ENCODE results near the gene SMS. TPM values are rescaled to one million over a fixed set of nuclear protein-coding genes. Genes with fewer than 3 reads are reported as not detected.

SMS gene
- polyA plus RNA-seq, 3 donors, result 132 to 156 (median 150) TPM

DNA sequence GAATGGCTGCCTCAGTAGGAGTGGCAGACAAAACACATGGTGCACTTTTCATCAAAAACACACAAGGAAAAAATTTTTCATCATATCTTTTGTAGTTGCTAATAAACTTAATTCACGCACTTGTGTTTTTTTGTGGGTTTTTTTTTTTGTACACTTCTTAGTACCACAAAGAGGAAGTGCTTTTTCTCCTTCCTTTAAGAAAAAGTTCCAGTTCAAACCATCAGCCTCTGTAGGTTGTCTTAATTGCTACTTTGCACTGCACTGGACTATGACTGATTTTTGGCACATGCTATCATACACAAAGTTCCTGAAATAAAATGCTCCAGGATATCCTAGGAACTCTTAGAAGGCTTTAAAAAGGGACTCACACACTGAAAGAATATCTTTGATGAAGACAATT, 91.6 kb downstream of the SMS start, which contains the start of gene PHEX:
PHEX (plus strand) TSS at position 242 of the 400 bp plus-strand sequence. CDS start 681 bp downstream, outside the sequence.
- no peak for DNase-seq

DNA sequence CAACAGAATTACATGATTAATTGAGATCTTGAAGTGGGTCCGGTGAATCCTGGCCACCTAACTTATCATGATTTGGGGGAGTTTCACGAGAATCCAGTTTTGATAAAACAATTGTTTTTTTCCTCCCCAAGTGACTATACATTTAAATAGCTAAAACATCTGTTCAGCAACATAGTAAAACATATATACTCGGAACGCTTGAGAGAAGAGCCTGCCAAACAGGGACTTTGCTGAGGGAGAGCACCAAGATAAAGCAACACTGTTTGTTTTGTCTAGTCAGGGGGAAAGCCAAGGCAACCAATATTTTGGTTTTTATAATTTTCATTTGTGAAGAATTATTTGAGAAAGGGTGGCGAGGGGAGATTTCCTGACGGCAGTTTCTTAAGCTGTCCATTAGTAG, 92.0 kb downstream of the SMS start:
- DNase-seq, result no peak

GRCh38 chrX:22033818-22034217, 93.3 kb downstream of the SMS start:
- no peak for DNase-seq

DNA sequence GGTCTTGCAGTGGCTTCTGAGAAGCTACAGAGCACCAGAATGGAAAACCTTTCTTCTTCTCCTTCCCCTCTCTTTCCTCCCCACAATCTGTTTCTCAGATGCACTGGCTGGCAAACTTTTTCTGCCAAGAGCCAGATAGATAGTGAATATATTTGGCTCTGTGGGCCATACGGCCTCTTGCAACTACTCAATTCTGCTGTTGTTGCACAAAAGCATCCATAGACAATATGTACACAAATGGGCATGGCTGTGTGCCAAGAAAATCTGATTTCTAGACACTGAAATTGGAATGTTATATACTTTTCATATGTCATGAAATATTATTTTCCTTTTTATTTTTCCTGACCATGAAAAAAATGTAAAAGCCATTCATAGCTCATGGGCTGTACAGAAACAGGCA, 94.7 kb downstream of the SMS start:
- no peak for DNase-seq

DNA sequence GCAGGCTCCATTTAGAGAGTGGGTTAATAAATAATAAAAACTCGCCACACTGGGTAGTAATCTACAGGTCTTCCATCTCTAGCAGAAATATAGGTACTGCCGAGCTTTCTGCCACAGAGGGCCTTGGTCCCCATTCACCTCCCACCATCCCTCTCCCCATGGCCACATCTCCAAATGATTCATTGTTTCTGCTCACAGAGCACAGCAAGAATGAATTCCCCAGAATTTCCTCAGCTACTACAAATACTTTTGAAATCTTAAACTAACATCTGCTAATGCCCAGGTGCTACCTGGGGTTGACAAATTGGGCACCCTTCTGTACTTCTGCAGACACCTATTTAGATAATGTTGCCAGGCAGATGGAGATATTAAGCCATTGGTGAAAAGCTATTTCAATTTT, 96.7 kb downstream of the SMS start:
- DNase-seq, result no peak

DNA sequence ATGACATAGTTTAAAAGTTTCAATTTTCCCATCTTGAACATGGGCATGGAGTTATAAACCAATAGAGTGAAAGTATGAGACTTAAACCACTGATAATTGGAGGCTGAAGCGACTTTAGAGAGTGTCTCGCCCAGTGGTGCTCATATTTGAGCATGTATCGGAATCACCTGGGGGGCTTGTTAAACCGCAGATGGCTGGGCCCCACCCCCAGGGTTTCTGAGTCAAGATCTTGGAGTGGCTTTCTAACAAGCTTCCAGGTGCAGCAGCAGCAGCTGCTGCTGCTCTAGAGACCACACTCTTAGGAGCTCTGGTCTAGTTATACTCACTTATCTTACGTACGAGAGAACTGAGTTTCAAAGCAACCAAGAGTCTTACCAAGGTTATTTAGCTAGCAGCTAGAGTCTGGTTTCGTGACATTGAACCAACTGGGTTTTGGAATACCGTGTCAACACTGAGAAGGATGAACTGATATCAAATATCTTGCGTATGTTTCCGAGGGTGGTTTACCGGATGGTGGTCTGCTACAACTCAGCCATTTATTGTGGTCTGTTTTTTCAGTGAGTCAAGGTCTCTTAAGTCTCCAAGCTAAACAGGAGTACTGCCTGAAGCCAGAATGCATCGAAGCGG, 97.5 kb downstream of the SMS start:
- no peak for DNase-seq

DNA sequence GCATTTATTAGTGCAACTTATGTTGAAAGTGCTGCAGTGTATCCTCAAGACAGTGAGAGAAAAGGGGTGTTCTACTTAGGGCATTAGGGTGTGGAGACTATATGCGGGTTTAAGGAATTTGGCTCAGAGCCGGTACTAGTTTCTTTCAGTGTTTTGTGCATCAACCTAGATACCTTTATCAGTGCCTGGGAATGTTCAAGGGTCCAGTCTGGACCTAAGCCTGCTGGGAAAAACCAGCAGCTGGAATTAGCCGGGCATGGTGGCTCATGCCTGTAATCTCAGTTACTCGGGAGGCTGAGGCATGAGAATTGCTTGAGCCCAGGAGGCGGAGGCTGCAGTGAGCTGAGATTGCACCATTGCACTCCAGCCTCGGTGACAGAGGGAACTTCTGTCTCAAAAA, 99.0 kb downstream of the SMS start:
- DNase-seq, result no peak

DNA sequence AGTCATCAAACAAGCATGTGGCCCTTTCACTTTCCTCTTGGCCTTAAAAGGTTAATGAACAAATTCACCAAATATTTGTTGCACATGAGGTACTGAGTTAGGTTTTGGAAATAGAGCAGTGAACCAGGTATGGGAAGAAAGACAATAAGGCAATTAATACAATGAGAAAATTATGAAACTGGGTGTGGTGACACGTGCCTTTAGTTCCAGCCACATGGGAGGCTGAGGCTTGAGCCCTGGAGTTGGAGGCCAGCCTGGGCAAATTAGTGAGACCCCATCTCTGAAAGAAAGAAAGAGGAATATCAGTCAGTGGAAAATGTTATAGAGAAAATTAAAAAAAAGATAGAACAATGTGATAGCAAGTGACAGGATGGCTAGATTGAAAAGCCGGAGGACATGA, 99.7 kb downstream of the SMS start:
- no peak for DNase-seq

- no peak for DNase-seq
Observed at GRCh38 chrX:22041907-22042530, 101.5 kb downstream of the SMS start.

GRCh38 chrX:22043872-22044271, 103.4 kb downstream of the SMS start:
- DNase-seq, result no peak

Other genes with a start within 250 kb of the SMS start
- under 1 TPM in 2 of 3 donors, not detected in 1; 0.19 to 0.57 TPM for gene SMPX, start 182.6 kb upstream of the SMS start, polyA plus RNA-seq (ENCODE audit: insufficient read length in 3 of 3)
- 10 to 100 TPM; 29.0 to 36.0 (median 29.8) TPM for gene MBTPS2, start 101.1 kb upstream of the SMS start, polyA plus RNA-seq (ENCODE audit: insufficient read length in 3 of 3)
- gene YY2, start 84.7 kb upstream of the SMS start, polyA plus RNA-seq (ENCODE audit: insufficient read length in 3 of 3), result 1 to 10 TPM; 1.8 to 2.4 (median 2.2) TPM
- under 1 TPM; 0.24 to 0.47 (median 0.43) TPM for gene PHEX, start 91.6 kb downstream of the SMS start, polyA plus RNA-seq (ENCODE audit: insufficient read length in 3 of 3)

Data from renal pelvis (tissue), 4 donors.